Measurements from ENCODE around the gene SYT8. TPM values are rescaled to one million over a fixed set of nuclear protein-coding genes. Genes with fewer than 3 reads are reported as not detected.

SYT8 gene
- total and polyA plus RNA-seq, 2 experiments from 2014 or later, result not detected

- no peaks in the 10 kb centered on the region for H3K27me3 ChIP-seq
- no peaks in the 10 kb centered on the region for H3K36me3 ChIP-seq
- H3K4me1 ChIP-seq (ENCODE audit: low read depth), result peaks cover 32% of the 10 kb centered on the region
- no peak for DNase-seq (ENCODE audit: low read depth in 1 of 2, low spot score in 1 of 2)
- no peak overlapping the region for H3K4me3 ChIP-seq
- TF ChIP-seq CTCF (IDR thresholded peaks at IDR 0.05; ENCODE audit: low read depth, low read length), result no peak
- H3K27ac ChIP-seq, result no peak overlapping the region
- H3K9me3 ChIP-seq (ENCODE audit: low read depth), result no peaks in the 10 kb centered on the region
Measured at GRCh38 chr11:1839204-1839923, 4.6 kb downstream of the SYT8 start.

- Histone ChIP-seq H3K4me3 (no peak overlapping the region), H3K27ac (no peak overlapping the region), H3K27me3 (no peaks in the 10 kb centered on the region), H3K36me3 (no peaks in the 10 kb centered on the region), H3K9me3 (ENCODE audit: low read depth) (no peaks in the 10 kb centered on the region), H3K4me1 (ENCODE audit: low read depth) (peaks cover 36% of the 10 kb centered on the region)
- no peak for TF ChIP-seq CTCF (IDR thresholded peaks at IDR 0.05; ENCODE audit: low read depth, low read length)
- DNase-seq (ENCODE audit: low read depth in 1 of 2, low spot score in 1 of 2), result no peak
Measured at GRCh38 chr11:1839924-1840779, 5.4 kb downstream of the SYT8 start.

GRCh38 chr11:1840780-1841480 lies 6.1 kb downstream of the SYT8 start:
- Histone ChIP-seq H3K4me1 (ENCODE audit: low read depth) (peaks cover 36% of the 10 kb centered on the region), H3K36me3 (no peaks in the 10 kb centered on the region), H3K4me3 (no peak overlapping the region), H3K27ac (no peak overlapping the region), H3K27me3 (no peaks in the 10 kb centered on the region), H3K9me3 (ENCODE audit: low read depth) (no peaks in the 10 kb centered on the region)
- TF ChIP-seq CTCF (IDR thresholded peaks at IDR 0.05; ENCODE audit: low read depth, low read length), result no peak
- no peak for DNase-seq (ENCODE audit: low read depth in 1 of 2, low spot score in 1 of 2)

GRCh38 chr11:1841511-1842148 lies 6.8 kb downstream of the SYT8 start:
- Histone ChIP-seq H3K4me1 (ENCODE audit: low read depth) (peaks cover 36% of the 10 kb centered on the region), H3K27me3 (no peaks in the 10 kb centered on the region), H3K27ac (no peak overlapping the region), H3K36me3 (no peaks in the 10 kb centered on the region), H3K9me3 (ENCODE audit: low read depth) (no peaks in the 10 kb centered on the region), H3K4me3 (no peak overlapping the region)
- no peak for TF ChIP-seq CTCF (IDR thresholded peaks at IDR 0.05; ENCODE audit: low read depth, low read length)
- DNase-seq (ENCODE audit: low read depth in 1 of 2, low spot score in 1 of 2), result no peak

Data from cardiac muscle cell (in vitro differentiated cells and primary cell).